MM.1S (cell line): ENCODE results near the gene MATN3.

ENCODE experiments used
- DNase-seq: peaks from one replicate; pipeline ENCODE4 v3.0.0-alpha.2; 2015
- H2AFZ ChIP-seq: fragments of 300-600 bp; sonication (generic); 2 replicates; pipeline ENCODE4 v1.6.0; 2016; ENCODE audit warnings: antibody characterized with exemption, low read length
- H3F3A ChIP-seq: fragments of 300-600 bp; sonication (generic); 2 replicates; pipeline ENCODE4 v1.6.1; 2016; ENCODE audit warnings: mild to moderate bottlenecking, antibody characterized with exemption, low read length, moderate library complexity, mixed read lengths; ENCODE audit not compliant: insufficient read depth
- H3K27ac ChIP-seq: fragments of 300-600 bp; sonication (generic); 2 replicates; pipeline ENCODE4 v1.5.1; 2016; ENCODE audit warnings: mild to moderate bottlenecking, low read length
- H3K27me3 ChIP-seq: fragments of 300-600 bp; sonication (generic); replicated peaks from 2 replicates; pipeline ENCODE4 v1.6.0; 2016; ENCODE audit warnings: low read length; ENCODE audit not compliant: insufficient read depth
- H3K36me3 ChIP-seq: fragments of 300-600 bp; sonication (generic); replicated peaks from 2 replicates; pipeline ENCODE4 v1.6.1; 2016; ENCODE audit warnings: mild to moderate bottlenecking, low read length, mixed read lengths; ENCODE audit not compliant: insufficient read depth
- H3K4me1 ChIP-seq: fragments of 300-600 bp; sonication (generic); 2 replicates; pipeline ENCODE4 v1.6.1; 2016; ENCODE audit warnings: low read length, mixed read lengths
- H3K4me2 ChIP-seq: fragments of 300-600 bp; sonication (generic); 2 replicates; pipeline ENCODE4 v1.6.0; 2016; ENCODE audit warnings: low read depth, low read length
- H3K4me3 ChIP-seq: fragments of 300-600 bp; sonication (generic); 2 replicates; pipeline ENCODE4 v1.5.1; 2016; ENCODE audit warnings: low read length, mixed read lengths
- H3K79me2 ChIP-seq: fragments of 300-600 bp; sonication (generic); 2 replicates; pipeline ENCODE4 v1.6.1; 2016; ENCODE audit warnings: mixed run types, low read length, mixed read lengths
- H3K9ac ChIP-seq: fragments of 300-600 bp; sonication (generic); 2 replicates; pipeline ENCODE4 v1.6.1; 2016; ENCODE audit warnings: low read length, mixed read lengths
- H3K9me2 ChIP-seq: fragments of 300-600 bp; sonication (generic); replicated peaks from 2 replicates; pipeline ENCODE4 v1.6.1; 2016; ENCODE audit warnings: mild to moderate bottlenecking, low read length, mixed read lengths; ENCODE audit not compliant: insufficient read depth
- H3K9me3 ChIP-seq: fragments of 300-600 bp; sonication (generic); replicated peaks from 2 replicates; pipeline ENCODE4 v1.6.1; 2016; ENCODE audit warnings: mild to moderate bottlenecking, low read length, mixed read lengths; ENCODE audit not compliant: insufficient read depth
- H4K20me1 ChIP-seq: fragments of 300-600 bp; sonication (generic); 2 replicates; pipeline ENCODE4 v1.6.1; 2016; ENCODE audit warnings: mild to moderate bottlenecking, low read length, moderate library complexity, mixed read lengths; ENCODE audit not compliant: insufficient read depth
- CTCF ChIP-seq: fragments of 300-600 bp; sonication (generic); IDR thresholded peaks from 2 replicates; pipeline ENCODE4 v1.5.1; 2016; ENCODE audit warnings: antibody characterized with exemption, low read length, mixed read lengths
- EZH2 ChIP-seq: fragments of 300-600 bp; sonication (generic); optimal IDR thresholded peaks from 2 replicates; pipeline ENCODE3; 2017; ENCODE audit warnings: low read depth, mild to moderate bottlenecking, antibody characterized with exemption, low read length, mixed read lengths
- EZH2phosphoT487 ChIP-seq: fragments of 300-600 bp; sonication (generic); IDR thresholded peaks from 2 replicates; pipeline ENCODE4 v1.6.1; 2018; ENCODE audit warnings: antibody characterized with exemption, low read length

Gene MATN3

GRCh38 chr2:20005891-20006470 lies 6.5 kb downstream of the MATN3 start:
- Histone ChIP-seq H3F3A (no peaks in the 10 kb centered on the region), H3K9me2 (no peaks in the 10 kb centered on the region), H3K4me1 (no peaks in the 10 kb centered on the region), H3K4me2 (no peak overlapping the region), H4K20me1 (no peaks in the 10 kb centered on the region), H3K79me2 (no peaks in the 10 kb centered on the region), H3K27ac (no peak overlapping the region), H3K9me3 (no peaks in the 10 kb centered on the region), H2AFZ (no peak overlapping the region), H3K27me3 (peaks cover 5% of the 10 kb centered on the region; the same call in 1 of the 2 replicates), H3K9ac (no peak overlapping the region), H3K4me3 (no peak overlapping the region), H3K36me3 (no peaks in the 10 kb centered on the region)
- TF ChIP-seq EZH2phosphoT487 (no peak), CTCF (no peak), EZH2 (no peak)
- DNase-seq: no peak

GRCh38 chr2:20005067-20005627 lies 7.3 kb downstream of the MATN3 start:
- no peaks in the 10 kb centered on the region for H3F3A ChIP-seq
- no peaks in the 10 kb centered on the region for H3K9me3 ChIP-seq
- H3K4me1 ChIP-seq: no peaks in the 10 kb centered on the region
- TF ChIP-seq EZH2 (no peak), CTCF (no peak), EZH2phosphoT487 (no peak)
- no peak for DNase-seq
- no peak overlapping the region for H3K4me2 ChIP-seq
- H3K36me3 ChIP-seq: no peaks in the 10 kb centered on the region
- H3K27me3 ChIP-seq: no peaks in the 10 kb centered on the region
- H3K27ac ChIP-seq: no peak overlapping the region
- H2AFZ ChIP-seq: no peak overlapping the region
- no peak overlapping the region for H3K4me3 ChIP-seq
- no peaks in the 10 kb centered on the region for H3K79me2 ChIP-seq
- H4K20me1 ChIP-seq: no peaks in the 10 kb centered on the region
- no peaks in the 10 kb centered on the region for H3K9me2 ChIP-seq
- no peak overlapping the region for H3K9ac ChIP-seq

DNA sequence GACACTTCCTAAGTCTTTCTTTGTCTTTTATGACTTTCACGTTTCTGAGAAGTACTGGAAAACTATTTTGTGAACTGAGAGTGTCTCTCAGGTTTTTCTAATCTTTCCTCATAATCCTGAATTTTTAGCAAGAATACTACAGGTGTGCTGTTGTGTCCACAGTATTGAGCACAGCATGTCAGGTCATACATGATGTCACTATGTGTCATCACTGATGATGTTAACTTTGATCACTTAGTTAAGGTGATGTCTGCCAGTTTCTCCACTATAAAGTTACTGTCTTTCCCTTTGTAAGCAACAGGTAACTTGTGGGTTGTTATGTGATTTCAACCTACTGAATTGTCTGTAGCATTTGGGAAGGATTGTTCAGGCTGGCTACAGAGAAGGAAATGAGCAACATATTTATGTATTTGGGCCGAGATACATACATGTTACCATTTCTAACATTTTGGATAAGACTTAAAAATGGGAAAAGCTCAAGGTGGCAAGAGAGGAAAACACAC lies 11.1 kb downstream of the MATN3 start:
- H3K27ac ChIP-seq: no peak overlapping the region
- H4K20me1 ChIP-seq: no peaks in the 10 kb centered on the region
- TF ChIP-seq EZH2phosphoT487 (no peak), EZH2 (no peak), CTCF (no peak)

More for the DNA sequence above, 11.1 kb downstream of the MATN3 start:
- H3K9me3 ChIP-seq: no peaks in the 10 kb centered on the region
- H3K4me3 ChIP-seq: no peak overlapping the region
- H3K9ac ChIP-seq: no peak overlapping the region
- no peak overlapping the region for H3K4me2 ChIP-seq
- H3K79me2 ChIP-seq: no peaks in the 10 kb centered on the region
- no peak overlapping the region for H2AFZ ChIP-seq
- no peak for DNase-seq
- H3F3A ChIP-seq: no peaks in the 10 kb centered on the region
- H3K27me3 ChIP-seq: no peaks in the 10 kb centered on the region
- no peaks in the 10 kb centered on the region for H3K36me3 ChIP-seq
- H3K4me1 ChIP-seq: no peaks in the 10 kb centered on the region
- no peaks in the 10 kb centered on the region for H3K9me2 ChIP-seq
